ENCODE measurements around the gene SERPINB1.

DNA sequence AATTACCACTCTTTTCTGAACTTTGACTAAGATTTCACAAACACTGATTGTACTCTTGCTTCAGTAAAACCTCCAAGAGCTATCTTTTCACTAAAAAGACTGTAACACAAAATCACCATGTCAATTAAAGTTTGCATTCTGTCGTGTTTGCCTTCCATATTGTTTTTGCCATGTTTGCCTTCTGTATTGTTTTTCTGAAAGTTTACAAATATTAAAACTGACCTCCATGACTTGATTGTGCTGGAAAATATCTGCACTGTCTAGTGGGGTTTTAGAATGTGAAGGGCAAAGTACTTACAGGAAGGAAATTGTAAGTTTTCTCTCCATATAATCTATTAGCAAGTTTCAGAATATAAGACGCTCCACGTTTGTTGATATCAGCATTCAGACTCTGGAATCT, 3.4 kb downstream of the SERPINB1 start:
- TF ChIP-seq CTCF (IDR thresholded peaks at IDR 0.05 in 2 of 3, conservative IDR thresholded peaks at IDR 0.05 in 1 of 3; ENCODE audit: borderline replicate concordance in 1 of 3, insufficient read depth in 1 of 3, low read depth in 2 of 3, low read length in 2 of 3) (no peak), POLR2A (IDR thresholded peaks at IDR 0.05; ENCODE audit: borderline replicate concordance, extremely low read depth, insufficient read depth, insufficient read length) (no peak), FOSL1 (IDR thresholded peaks at IDR 0.05; ENCODE audit: low read depth) (peak; percentile 6; the same call in 1 of the 2 replicates), CBX3 (IDR thresholded peaks at IDR 0.05; ENCODE audit: low read depth) (no peak), YY1 (IDR thresholded peaks at IDR 0.05; ENCODE audit: extremely low read depth, insufficient replicate concordance, low read depth, low read length) (no peak), SRF (IDR thresholded peaks at IDR 0.05; ENCODE audit: low read depth) (no peak)
